ENCODE data around the gene ARHGEF39. TPM values are rescaled to one million over a fixed set of nuclear protein-coding genes. Genes with fewer than 3 reads are reported as not detected.

ARHGEF39 gene
- total RNA-seq, 2 experiments from 2014 or later = 19.1 to 23.1 TPM

DNA sequence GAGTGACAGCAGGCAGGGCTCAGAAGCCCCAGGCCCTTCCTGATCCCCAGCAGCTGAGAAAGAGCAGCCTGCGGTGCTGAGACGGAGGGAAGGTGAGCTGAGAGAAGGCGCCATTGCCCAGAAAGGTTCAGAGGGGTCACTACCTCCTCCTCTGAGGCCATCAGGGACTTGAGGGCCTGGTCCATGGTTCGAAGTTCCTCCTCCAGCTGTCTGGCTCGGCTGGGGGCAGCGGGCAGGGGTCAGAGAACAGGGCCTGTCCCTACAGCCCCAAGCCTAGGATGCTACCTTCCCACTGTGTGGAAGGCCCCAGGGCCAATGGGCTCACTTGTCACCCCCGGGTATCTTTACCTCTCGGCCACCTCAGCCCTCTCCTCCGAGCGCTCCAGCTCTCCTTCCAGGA, 19.9 kb upstream of the ARHGEF39 start:
- no peaks in the 10 kb centered on the region for H3K36me3 Mint-ChIP-seq (ENCODE audit: low read depth)
- ATAC-seq (no peak), DNase-seq (no peak)
- H3K4me1 Mint-ChIP-seq = peaks cover 16% of the 10 kb centered on the region
- ChIA-PET CTCF (interaction anchor here (1.0 to 2.8 kb wide), 3 partner anchors 11 to 73 kb away, joined by 3 to 24 read pairs (median 6); partner anchors contain the start of genes CCDC107 and RMRP), POLR2A (no interaction called here)
- H3K27ac Mint-ChIP-seq = no peak overlapping the region
- intact Hi-C loops (cut with DNase I, micrococcal nuclease) = no loop called here
- no peaks in the 10 kb centered on the region for H3K9me3 Mint-ChIP-seq (ENCODE audit: low read depth)
- H3K4me3 Mint-ChIP-seq = no peak overlapping the region
- no peaks in the 10 kb centered on the region for H3K27me3 Mint-ChIP-seq

DNA sequence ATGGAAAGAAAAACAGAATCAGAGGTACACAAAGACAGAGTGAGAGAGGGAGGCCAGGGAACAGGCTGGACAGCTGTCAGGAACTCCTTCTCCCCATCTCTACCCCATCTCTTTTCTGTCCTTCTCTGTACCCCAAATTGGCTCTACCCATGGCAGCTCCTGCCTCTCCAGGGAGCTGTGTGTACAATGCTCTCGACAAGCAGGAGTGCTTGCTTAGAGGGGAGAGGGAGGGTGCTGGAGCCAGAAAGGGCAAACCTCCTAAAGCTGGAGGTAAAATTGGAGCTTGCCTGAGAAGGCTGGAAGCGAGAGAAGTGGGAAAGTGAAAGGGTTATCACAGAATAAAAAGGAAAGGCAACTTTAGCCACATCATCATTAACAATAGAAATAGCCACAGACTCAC, 18.3 kb upstream of the ARHGEF39 start:
- Mint-ChIP-seq H3K27me3 (no peaks in the 10 kb centered on the region), H3K36me3 (ENCODE audit: low read depth) (no peaks in the 10 kb centered on the region), H3K4me1 (peaks cover 4% of the 10 kb centered on the region), H3K4me3 (no peak overlapping the region), H3K27ac (no peak overlapping the region), H3K9me3 (ENCODE audit: low read depth) (no peaks in the 10 kb centered on the region)
- DNase-seq (no peak), ATAC-seq (no peak)
- ChIA-PET CTCF (interaction anchor here (0.6 to 2.8 kb wide), 7 partner anchors 10 to 37 kb away, joined by 3 to 24 read pairs (median 4); partner anchors contain the start of genes ARHGEF39, CA9, CCDC107 and RMRP), POLR2A (interaction anchor here (0.6 kb wide), 1 partner anchor 1440 kb away, joined by 4 read pairs; no protein-coding TSS in a partner anchor)
- intact Hi-C loops (cut with DNase I, micrococcal nuclease) = no loop called here

DNA sequence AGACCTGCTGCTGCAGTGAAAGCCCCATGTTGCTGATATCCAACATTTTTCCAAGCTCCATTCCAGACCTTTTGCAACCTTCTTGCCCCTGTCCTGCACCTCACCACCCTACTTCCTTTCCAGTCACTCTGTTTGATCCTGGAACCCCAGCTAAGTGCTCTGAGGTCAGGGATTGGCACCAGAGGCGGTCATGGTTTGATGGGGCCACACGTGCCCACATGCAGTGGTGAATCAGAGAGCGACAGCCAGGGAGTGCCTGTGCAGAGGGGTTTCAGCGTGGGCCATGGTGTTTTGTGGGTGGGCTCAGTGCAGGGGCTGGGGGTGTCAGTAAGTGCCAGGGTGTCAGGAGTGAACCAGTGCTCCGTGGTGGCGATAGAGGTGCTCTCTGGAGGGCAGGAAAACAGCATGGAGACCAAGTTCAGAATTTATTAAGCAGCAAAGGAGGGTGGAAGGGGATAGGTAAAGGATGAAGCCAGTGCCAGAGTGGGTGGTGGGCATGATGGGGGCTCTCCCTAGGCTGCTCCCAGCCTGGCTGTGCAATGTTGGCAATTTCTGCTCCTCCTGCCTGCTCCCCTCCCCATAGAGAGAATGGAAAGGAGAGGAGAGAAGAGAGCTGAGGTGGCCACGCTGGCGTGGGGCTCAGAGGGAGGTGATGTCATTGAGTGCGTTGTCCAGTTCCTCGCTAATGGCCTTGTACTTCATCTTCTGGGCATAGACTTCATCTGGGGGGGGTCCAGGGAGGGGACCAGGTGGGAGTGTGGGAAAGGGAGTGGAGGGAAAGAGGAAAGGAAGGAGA, 17.7 kb upstream of the ARHGEF39 start:
- Mint-ChIP-seq H3K4me1 (no peaks in the 10 kb centered on the region), H3K27ac (no peak overlapping the region)

DNA sequence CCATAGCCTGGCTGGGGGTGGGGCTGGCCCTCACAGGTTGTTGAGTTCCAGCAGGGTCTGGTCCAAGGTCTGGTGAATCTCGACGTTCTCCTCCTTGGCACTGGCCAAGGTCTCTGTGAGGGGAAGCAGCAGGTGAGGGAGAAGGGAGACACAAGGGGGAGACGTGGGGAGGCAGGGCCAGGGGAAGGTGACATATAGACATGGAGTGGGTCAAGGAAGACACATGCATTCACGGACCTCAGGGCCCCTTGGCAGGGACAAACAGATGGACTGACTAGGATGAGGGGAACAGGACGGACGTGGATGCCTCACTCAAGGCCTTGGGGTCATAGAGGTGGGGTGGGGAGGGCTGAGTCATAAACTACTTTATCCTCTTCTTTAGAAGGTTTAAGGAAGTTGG, 17.1 kb upstream of the ARHGEF39 start:
- no peaks in the 10 kb centered on the region for H3K27me3 Mint-ChIP-seq
- DNase-seq = no peak
- H3K4me1 Mint-ChIP-seq = no peaks in the 10 kb centered on the region
- no peak overlapping the region for H3K27ac Mint-ChIP-seq
- H3K9me3 Mint-ChIP-seq (ENCODE audit: low read depth) = no peaks in the 10 kb centered on the region
- H3K36me3 Mint-ChIP-seq (ENCODE audit: low read depth) = no peaks in the 10 kb centered on the region
- H3K4me3 Mint-ChIP-seq = no peak overlapping the region
- intact Hi-C loops (cut with DNase I, micrococcal nuclease) = no loop called here
- CTCF ChIA-PET = no interaction called here
- no peak for ATAC-seq
- POLR2A ChIA-PET = no interaction called here

More for the DNA sequence above, 17.7 kb upstream of the ARHGEF39 start:
- POLR2A ChIA-PET = interaction anchor here (0.6 kb wide), 1 partner anchor 1440 kb away, joined by 4 read pairs; no protein-coding TSS in a partner anchor
- Mint-ChIP-seq H3K36me3 (ENCODE audit: low read depth) (no peaks in the 10 kb centered on the region), H3K9me3 (ENCODE audit: low read depth) (no peaks in the 10 kb centered on the region), H3K4me3 (no peak overlapping the region), H3K27me3 (no peaks in the 10 kb centered on the region)
- ATAC-seq (no peak), DNase-seq (no peak)
- intact Hi-C loops (cut with DNase I, micrococcal nuclease) = no loop called here
- CTCF ChIA-PET = interaction anchor here (0.6 to 2.8 kb wide), 5 partner anchors 9 to 28 kb away, joined by 3 to 24 read pairs (median 4); partner anchors contain the start of genes ARHGEF39 and CA9

DNA sequence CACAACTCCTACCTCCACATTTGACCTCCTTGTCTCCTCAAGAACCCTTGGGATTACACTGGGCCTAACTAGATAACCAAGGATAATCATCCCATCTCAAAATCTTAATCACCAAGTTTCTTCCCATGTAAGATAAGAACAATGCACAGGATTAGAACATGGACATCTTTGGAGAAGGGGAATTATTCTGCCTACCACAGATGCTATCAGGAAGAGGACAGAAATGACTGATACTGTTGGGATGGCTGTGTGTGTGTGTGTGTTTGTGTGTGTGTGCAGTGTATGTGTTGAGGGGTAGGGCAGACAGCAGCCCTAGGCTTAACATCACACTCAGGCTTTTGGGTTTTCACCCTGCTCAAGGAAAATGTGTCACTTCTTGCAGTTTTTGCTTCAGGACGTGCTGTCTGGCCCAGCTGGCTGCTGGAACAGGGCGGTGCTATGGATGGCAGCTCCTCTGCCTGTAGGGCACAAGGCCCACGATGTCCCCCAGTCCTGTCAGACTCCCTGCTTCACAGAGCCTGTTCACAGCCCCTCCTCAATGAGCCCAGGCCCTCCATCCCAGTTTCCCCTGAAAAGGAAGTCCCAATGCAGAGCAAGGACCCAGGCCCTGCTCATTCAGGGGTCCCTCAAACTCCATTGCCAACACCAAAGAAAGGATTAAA, 16.5 kb upstream of the ARHGEF39 start:
- Mint-ChIP-seq H3K27me3 (peaks cover under 1% of the 10 kb centered on the region), H3K36me3 (ENCODE audit: low read depth) (no peaks in the 10 kb centered on the region), H3K4me3 (no peak overlapping the region), H3K27ac (no peak overlapping the region), H3K9me3 (ENCODE audit: low read depth) (no peaks in the 10 kb centered on the region), H3K4me1 (peaks cover 1% of the 10 kb centered on the region)
- intact Hi-C loops (cut with DNase I, micrococcal nuclease) = no loop called here
- POLR2A ChIA-PET = no interaction called here
- no peak for ATAC-seq
- CTCF ChIA-PET = interaction anchor here (1.7 kb wide), 1 partner anchor 15 kb away, joined by 7 read pairs; no protein-coding TSS in a partner anchor
- no peak for DNase-seq

DNA sequence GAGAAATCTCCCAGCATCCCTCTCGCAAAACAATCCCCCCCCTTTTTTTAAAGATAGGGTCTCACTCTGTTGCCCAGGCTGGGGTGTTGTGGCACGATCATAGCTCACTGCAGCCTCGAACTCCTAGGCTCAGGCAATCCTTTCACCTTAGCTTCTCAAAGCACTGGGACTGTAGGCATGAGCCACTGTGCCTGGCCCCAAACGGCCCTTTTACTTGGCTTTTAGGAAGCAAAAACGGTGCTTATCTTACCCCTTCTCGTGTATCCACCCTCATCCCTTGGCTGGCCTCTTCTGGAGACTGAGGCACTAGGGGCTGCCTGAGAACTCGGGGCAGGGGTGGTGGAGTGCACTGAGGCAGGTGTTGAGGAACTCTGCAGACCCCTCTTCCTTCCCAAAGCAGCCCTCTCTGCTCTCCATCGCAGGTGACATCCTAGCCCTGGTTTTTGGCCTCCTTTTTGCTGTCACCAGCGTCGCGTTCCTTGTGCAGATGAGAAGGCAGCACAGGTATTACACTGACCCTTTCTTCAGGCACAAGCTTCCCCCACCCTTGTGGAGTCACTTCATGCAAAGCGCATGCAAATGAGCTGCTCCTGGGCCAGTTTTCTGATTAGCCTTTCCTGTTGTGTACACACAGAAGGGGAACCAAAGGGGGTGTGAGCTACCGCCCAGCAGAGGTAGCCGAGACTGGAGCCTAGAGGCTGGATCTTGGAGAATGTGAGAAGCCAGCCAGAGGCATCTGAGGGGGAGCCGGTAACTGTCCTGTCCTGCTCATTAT, 15.5 kb upstream of the ARHGEF39 start:
- Mint-ChIP-seq H3K9me3 (ENCODE audit: low read depth) (no peaks in the 10 kb centered on the region), H3K4me3 (no peak overlapping the region), H3K36me3 (ENCODE audit: low read depth) (no peaks in the 10 kb centered on the region), H3K27ac (no peak overlapping the region), H3K4me1 (peaks cover 6% of the 10 kb centered on the region), H3K27me3 (peaks cover 4% of the 10 kb centered on the region)
- intact Hi-C loops (cut with DNase I, micrococcal nuclease) = no loop called here
- ATAC-seq = no peak
- ChIA-PET POLR2A (interaction anchor here (0.7 kb wide), 1 partner anchor 20 kb away, joined by 3 read pairs; no protein-coding TSS in a partner anchor), CTCF (interaction anchor here (0.6 to 1.7 kb wide), 3 partner anchors 16 to 133 kb away, joined by 3 to 7 read pairs (median 4); partner anchors contain the start of genes CCDC107 and RMRP)
- DNase-seq = no peak

DNA sequence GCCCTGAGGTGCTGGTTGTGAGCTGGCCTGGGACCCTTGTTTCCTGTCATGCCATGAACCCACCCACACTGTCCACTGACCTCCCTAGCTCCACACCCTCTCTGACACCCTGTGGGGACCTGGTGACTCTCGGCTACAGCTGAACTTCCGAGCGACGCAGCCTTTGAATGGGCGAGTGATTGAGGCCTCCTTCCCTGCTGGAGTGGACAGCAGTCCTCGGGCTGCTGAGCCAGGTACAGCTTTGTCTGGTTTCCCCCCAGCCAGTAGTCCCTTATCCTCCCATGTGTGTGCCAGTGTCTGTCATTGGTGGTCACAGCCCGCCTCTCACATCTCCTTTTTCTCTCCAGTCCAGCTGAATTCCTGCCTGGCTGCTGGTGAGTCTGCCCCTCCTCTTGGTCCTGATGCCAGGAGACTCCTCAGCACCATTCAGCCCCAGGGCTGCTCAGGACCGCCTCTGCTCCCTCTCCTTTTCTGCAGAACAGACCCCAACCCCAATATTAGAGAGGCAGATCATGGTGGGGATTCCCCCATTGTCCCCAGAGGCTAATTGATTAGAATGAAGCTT, 14.9 kb upstream of the ARHGEF39 start:
- no peak overlapping the region for H3K27ac Mint-ChIP-seq
- H3K9me3 Mint-ChIP-seq (ENCODE audit: low read depth) = no peaks in the 10 kb centered on the region
- H3K27me3 Mint-ChIP-seq = peaks cover 4% of the 10 kb centered on the region
- no peak for DNase-seq
- POLR2A ChIA-PET = interaction anchor here (0.7 kb wide), 1 partner anchor 19 kb away, joined by 3 read pairs; no protein-coding TSS in a partner anchor
- no peaks in the 10 kb centered on the region for H3K36me3 Mint-ChIP-seq (ENCODE audit: low read depth)
- CTCF ChIA-PET = interaction anchor here (0.6 to 1.7 kb wide), 5 partner anchors 8 to 130 kb away, joined by 3 to 7 read pairs (median 4); partner anchors contain the start of genes CCDC107 and RMRP
- H3K4me3 Mint-ChIP-seq = no peak overlapping the region
- intact Hi-C loops (cut with DNase I, micrococcal nuclease) = no loop called here
- peaks cover 6% of the 10 kb centered on the region for H3K4me1 Mint-ChIP-seq
- no peak for ATAC-seq

DNA sequence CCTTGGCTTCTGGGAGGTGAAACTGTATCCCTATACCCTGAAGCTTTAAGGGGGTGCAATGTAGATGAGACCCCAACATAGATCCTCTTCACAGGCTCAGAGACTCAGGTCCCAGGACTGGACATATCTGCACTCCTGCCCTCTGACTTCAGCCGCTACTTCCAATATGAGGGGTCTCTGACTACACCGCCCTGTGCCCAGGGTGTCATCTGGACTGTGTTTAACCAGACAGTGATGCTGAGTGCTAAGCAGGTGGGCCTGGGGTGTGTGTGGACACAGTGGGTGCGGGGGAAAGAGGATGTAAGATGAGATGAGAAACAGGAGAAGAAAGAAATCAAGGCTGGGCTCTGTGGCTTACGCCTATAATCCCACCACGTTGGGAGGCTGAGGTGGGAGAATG, 14.1 kb upstream of the ARHGEF39 start:
- no peak for ATAC-seq
- H3K36me3 Mint-ChIP-seq (ENCODE audit: low read depth) = no peaks in the 10 kb centered on the region
- H3K4me1 Mint-ChIP-seq = peaks cover 10% of the 10 kb centered on the region
- H3K9me3 Mint-ChIP-seq (ENCODE audit: low read depth) = no peaks in the 10 kb centered on the region
- H3K27ac Mint-ChIP-seq = no peak overlapping the region
- H3K27me3 Mint-ChIP-seq = peaks cover 9% of the 10 kb centered on the region
- H3K4me3 Mint-ChIP-seq = no peak overlapping the region
- ChIA-PET POLR2A (no interaction called here), CTCF (interaction anchor here (0.7 to 1.7 kb wide), 4 partner anchors 9 to 47 kb away, joined by 3 to 6 read pairs (median 4); partner anchors contain the start of genes CCDC107 and RMRP)
- no peak for DNase-seq
- intact Hi-C loops (cut with DNase I, micrococcal nuclease) = no loop called here

DNA sequence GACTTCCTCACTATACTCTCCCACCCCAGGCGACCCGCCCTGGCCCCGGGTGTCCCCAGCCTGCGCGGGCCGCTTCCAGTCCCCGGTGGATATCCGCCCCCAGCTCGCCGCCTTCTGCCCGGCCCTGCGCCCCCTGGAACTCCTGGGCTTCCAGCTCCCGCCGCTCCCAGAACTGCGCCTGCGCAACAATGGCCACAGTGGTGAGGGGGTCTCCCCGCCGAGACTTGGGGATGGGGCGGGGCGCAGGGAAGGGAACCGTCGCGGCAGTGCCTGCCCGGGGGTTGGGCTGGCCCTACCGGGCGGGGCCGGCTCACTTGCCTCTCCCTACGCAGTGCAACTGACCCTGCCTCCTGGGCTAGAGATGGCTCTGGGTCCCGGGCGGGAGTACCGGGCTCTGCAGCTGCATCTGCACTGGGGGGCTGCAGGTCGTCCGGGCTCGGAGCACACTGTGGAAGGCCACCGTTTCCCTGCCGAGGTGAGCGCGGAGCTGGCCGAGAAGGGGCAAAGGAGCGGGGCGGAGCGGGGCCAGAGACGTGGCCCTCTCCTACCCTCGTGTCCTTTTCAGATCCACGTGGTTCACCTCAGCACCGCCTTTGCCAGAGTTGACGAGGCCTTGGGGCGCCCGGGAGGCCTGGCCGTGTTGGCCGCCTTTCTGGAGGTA, 10.9 kb upstream of the ARHGEF39 start:
- ATAC-seq (peak; percentile 74), DNase-seq (peak; percentile 63)
- intact Hi-C loops (cut with DNase I, micrococcal nuclease) = no loop called here
- Mint-ChIP-seq H3K9me3 (ENCODE audit: low read depth) (no peaks in the 10 kb centered on the region), H3K27me3 (peaks cover 9% of the 10 kb centered on the region), H3K4me3 (peak overlapping the region; percentile 54), H3K27ac (no peak overlapping the region), H3K36me3 (ENCODE audit: low read depth) (no peaks in the 10 kb centered on the region), H3K4me1 (peaks cover 10% of the 10 kb centered on the region)
- ChIA-PET POLR2A (interaction anchor here (0.7 to 0.9 kb wide), 2 partner anchors 18 to 57 kb away, joined by 3 read pairs; partner anchors contain the start of gene CREB3), CTCF (interaction anchor here (0.6 to 4.9 kb wide), 5 partner anchors 11 to 92 kb away, joined by 3 to 24 read pairs (median 3); partner anchors contain the start of genes ARHGEF39 and RMRP)

DNA sequence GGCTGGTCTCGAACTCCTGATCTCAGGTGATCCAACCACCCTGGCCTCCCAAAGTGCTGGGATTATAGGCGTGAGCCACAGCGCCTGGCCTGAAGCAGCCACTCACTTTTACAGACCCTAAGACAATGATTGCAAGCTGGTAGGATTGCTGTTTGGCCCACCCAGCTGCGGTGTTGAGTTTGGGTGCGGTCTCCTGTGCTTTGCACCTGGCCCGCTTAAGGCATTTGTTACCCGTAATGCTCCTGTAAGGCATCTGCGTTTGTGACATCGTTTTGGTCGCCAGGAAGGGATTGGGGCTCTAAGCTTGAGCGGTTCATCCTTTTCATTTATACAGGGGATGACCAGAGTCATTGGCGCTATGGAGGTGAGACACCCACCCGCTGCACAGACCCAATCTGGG, 10.2 kb upstream of the ARHGEF39 start:
- no peak for DNase-seq
- ATAC-seq = peak; percentile 20
- Mint-ChIP-seq H3K9me3 (ENCODE audit: low read depth) (no peaks in the 10 kb centered on the region), H3K27ac (no peak overlapping the region), H3K36me3 (ENCODE audit: low read depth) (no peaks in the 10 kb centered on the region), H3K4me1 (peaks cover 10% of the 10 kb centered on the region), H3K27me3 (peaks cover 9% of the 10 kb centered on the region), H3K4me3 (peak overlapping the region; percentile 54)
- ChIA-PET POLR2A (interaction anchor here (0.7 to 0.9 kb wide), 3 partner anchors 19 to 65 kb away, joined by 3 read pairs; partner anchors contain the start of gene CREB3), CTCF (interaction anchor here (1.2 to 4.9 kb wide), 3 partner anchors 10 to 21 kb away, joined by 3 to 24 read pairs (median 9); partner anchors contain the start of genes ARHGEF39 and RMRP)
- intact Hi-C loops (cut with DNase I, micrococcal nuclease) = no loop called here
